Kidney epithelial cell (primary cell): ENCODE results near the gene RANBP1. TPM values are rescaled to one million over a fixed set of nuclear protein-coding genes. Genes with fewer than 3 reads are reported as not detected.
"Not testable (repeated sequence)": the region's sequence is repeated elsewhere in the genome, so short reads cannot be mapped to it uniquely, and the experiment has no call there.

Experiments
- DNase-seq: peaks from one replicate; pipeline ENCODE4 v3.0.0-alpha.2; 2010; ENCODE audit warnings: low read depth
- H3K27me3 ChIP-seq: 2 replicates; pipeline ENCODE4 v1.6.0; 2011; ENCODE audit warnings: low read length; ENCODE audit not compliant: control insufficient read depth, insufficient read depth
- H3K36me3 ChIP-seq: 2 replicates; pipeline ENCODE4 v1.5.1; 2011; ENCODE audit warnings: low read length; ENCODE audit not compliant: control insufficient read depth, insufficient read depth
- H3K4me3 ChIP-seq: 2 replicates; pipeline ENCODE4 v1.5.1; 2011; ENCODE audit warnings: low read depth, mild to moderate bottlenecking, control low read depth, low read length
- total RNA-seq: library from RNA; depleted of rRNA; stranded (reverse); fragments of >200 nt; gene quantifications from 2 replicates; pipeline ENCODE4 v1.2.3, GENCODE V29; 2015
- TF ChIP-seq, protein P1 (sequence below): IDR thresholded peaks from 2 replicates; pipeline ENCODE4 v1.5.1; 2011; ENCODE audit warnings: mild to moderate bottlenecking, moderate library complexity, low read length, control low read depth, inconsistent platforms; ENCODE audit not compliant: insufficient read depth, poor library complexity, severe bottlenecking

The RANBP1 gene
- total RNA-seq, 1 donor from 2014 or later = 360 TPM

DNA sequence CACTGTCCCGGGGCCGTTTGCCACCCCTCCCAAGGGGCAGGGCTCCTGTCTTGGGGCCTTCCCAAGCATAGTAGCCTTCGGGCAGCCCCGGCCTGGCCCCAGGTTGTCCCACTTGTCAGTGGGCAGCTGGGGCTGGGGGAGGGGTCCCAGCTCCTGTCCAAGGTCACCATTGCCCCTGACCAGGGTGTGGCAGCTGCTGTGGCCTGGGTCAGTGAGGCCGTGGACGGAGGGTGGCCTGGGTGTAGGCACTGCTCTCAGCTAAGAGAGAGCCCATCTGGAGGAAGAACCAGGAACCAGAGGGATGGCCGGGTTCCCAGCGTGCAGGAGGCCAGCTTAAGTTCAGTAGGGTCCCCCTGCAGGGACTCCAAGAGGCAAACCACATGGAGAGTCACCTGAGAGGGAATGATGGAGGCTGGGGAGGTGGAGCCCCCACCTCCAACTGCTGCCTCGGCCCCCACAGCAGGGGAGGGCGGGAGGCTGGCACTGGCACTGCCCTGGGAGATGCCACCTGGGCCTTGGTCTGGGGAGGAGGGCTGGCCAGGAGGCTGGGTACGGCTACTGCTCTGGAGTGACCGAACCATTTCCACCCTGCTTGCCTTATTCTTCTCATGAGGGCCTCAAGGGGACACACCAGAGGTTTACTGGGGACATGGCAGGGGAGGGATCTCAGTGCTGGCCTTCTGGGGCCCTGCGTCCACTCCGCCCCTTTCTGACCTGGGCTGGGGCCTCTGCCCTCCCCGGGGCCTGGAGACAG, 41.7 kb downstream of the RANBP1 start:
- peaks cover 23% of the 10 kb centered on the region for H3K27me3 ChIP-seq
- no peak overlapping the region for H3K4me3 ChIP-seq
- H3K36me3 ChIP-seq = no peaks in the 10 kb centered on the region
- TF ChIP-seq, protein P1, sequence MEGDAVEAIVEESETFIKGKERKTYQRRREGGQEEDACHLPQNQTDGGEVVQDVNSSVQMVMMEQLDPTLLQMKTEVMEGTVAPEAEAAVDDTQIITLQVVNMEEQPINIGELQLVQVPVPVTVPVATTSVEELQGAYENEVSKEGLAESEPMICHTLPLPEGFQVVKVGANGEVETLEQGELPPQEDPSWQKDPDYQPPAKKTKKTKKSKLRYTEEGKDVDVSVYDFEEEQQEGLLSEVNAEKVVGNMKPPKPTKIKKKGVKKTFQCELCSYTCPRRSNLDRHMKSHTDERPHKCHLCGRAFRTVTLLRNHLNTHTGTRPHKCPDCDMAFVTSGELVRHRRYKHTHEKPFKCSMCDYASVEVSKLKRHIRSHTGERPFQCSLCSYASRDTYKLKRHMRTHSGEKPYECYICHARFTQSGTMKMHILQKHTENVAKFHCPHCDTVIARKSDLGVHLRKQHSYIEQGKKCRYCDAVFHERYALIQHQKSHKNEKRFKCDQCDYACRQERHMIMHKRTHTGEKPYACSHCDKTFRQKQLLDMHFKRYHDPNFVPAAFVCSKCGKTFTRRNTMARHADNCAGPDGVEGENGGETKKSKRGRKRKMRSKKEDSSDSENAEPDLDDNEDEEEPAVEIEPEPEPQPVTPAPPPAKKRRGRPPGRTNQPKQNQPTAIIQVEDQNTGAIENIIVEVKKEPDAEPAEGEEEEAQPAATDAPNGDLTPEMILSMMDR = no peak
- DNase-seq = no peak

DNA sequence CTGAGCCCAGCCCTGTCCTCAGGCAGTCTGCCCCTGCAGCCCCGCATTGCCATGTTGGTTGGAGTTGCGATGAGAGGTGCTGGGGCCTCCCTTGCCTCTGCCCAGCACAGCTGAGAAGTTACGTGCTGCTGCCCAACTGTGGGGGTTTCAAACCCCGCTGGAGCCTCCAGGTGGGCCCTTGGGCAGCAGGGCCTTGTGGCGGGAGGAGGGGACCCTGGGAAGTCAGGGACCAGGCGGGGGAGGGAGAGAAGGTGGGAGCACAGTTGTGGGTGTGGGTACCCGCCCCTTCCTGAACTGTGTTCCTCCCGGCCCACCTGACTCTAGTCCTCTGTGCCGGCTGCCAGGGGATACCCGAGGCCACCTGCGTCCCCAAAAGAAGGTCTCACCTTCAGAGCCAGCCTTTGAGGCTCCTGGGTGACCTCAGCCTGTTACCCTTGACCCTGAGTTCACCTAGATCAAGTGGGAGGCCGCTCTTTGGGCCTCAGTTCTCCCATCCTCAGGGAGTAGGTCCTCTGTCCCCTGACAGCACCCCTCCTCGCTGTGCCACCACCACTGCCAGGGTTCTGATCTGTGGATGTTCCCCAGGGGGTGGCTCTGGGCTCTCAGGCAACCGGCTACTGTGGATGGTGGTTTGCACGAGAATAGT, 42.6 kb downstream of the RANBP1 start:
- TF ChIP-seq, protein P1 = no peak
- H3K4me3 ChIP-seq = no peak overlapping the region

DNA sequence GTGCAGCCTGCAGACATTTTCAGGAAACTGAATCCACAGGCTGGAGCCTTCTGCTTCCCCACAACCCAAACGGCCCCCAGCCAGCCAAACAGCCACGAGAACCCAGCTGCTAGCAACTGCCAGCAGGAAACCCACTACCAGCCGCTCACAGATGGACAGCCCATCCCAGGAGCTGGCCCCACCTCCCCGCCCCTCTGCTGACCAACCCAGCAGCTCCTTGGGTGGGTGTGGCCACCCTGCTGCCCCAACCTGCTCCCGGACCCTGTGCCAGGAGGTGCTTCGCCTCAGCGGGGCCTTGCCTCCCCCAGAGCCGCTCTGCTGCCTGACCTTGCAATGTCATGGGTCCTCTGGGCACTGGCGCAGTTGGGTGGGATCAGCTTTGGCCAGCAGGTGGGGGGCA, 43.2 kb downstream of the RANBP1 start:
- TF ChIP-seq, protein P1 = no peak
- no peak overlapping the region for H3K4me3 ChIP-seq
- peaks cover 23% of the 10 kb centered on the region for H3K27me3 ChIP-seq
- H3K36me3 ChIP-seq = no peaks in the 10 kb centered on the region
- no peak for DNase-seq

More for the DNA sequence above, 42.6 kb downstream of the RANBP1 start:
- Histone ChIP-seq H3K27me3 (peaks cover 23% of the 10 kb centered on the region), H3K36me3 (no peaks in the 10 kb centered on the region)
- no peak for DNase-seq

DNA sequence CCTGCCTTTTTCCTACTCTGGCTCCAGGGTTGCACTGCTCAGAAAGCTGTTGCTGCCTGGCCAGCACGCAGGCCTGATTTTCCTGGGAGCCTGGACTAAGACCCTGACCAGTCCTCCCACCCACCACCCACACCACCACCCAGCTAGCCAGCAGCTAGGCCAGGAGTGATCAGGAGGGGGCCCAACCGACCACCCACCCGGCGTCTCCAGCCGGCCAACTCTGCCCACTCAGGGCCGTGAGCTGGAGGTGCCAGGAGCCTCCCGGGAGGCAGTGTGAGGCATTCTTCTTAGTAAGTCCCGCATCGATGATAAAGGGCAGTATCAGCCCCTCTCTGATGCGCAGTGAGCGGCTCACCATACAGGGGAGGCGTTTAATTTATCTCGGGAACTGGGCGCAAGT, 43.6 kb downstream of the RANBP1 start:
- H3K27me3 ChIP-seq = peaks cover 23% of the 10 kb centered on the region
- H3K4me3 ChIP-seq, H3K36me3 ChIP-seq, DNase-seq: not testable (repeated sequence)

DNA sequence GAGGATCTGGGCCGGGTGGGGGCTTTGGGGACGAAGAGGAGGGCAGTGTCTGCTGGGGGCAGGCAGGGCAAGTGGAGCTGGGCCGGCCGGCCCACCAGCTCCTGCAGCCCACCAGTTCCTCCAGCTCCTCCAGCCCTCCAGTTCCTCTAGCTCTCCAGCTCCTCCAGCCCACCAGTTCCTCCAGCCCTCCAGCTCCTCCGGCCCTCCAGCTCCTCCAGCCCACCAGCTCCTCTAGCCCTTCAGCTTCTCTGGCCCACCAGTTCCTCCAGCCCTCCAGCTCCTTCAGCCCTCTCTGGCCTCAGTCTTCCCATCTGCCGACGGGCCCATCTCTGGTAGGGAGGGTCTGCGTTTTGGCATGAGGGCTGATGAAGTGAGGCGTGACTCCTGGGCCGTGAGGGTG, 44.1 kb downstream of the RANBP1 start:
- DNase-seq = no peak
- Histone ChIP-seq H3K36me3 (no peaks in the 10 kb centered on the region), H3K4me3 (no peak overlapping the region), H3K27me3 (peaks cover 23% of the 10 kb centered on the region)
- TF ChIP-seq, protein P1 = no peak

DNA sequence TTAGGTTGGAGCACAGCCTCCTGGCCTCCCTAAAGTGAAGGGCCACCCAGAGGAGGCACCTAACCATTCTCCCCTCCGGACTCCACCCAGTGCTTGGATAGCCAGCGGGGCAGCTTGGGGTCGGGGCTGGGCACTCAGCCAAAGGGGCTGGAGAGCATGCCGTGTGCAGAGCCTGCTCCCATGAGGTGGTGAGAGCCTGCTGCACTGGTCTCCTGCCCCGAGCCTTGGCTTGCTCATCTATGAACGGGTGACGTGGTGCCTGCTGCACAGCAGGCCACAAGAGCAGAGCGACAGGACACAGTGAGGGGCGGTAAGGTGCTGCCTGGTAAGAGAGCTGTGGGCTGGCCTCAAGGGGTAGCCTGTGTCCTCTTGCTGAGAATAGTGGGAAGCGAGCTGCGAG, 49.0 kb downstream of the RANBP1 start:
- DNase-seq = no peak
- no peaks in the 10 kb centered on the region for H3K36me3 ChIP-seq
- TF ChIP-seq, protein P1 = no peak
- H3K4me3 ChIP-seq = no peak overlapping the region
- peaks cover 11% of the 10 kb centered on the region for H3K27me3 ChIP-seq
